ENCODE data around the gene FNIP2.
"Not testable (repeated sequence)": the region's sequence is repeated elsewhere in the genome, so short reads cannot be mapped to it uniquely, and the experiment has no call there.

The FNIP2 gene

DNA sequence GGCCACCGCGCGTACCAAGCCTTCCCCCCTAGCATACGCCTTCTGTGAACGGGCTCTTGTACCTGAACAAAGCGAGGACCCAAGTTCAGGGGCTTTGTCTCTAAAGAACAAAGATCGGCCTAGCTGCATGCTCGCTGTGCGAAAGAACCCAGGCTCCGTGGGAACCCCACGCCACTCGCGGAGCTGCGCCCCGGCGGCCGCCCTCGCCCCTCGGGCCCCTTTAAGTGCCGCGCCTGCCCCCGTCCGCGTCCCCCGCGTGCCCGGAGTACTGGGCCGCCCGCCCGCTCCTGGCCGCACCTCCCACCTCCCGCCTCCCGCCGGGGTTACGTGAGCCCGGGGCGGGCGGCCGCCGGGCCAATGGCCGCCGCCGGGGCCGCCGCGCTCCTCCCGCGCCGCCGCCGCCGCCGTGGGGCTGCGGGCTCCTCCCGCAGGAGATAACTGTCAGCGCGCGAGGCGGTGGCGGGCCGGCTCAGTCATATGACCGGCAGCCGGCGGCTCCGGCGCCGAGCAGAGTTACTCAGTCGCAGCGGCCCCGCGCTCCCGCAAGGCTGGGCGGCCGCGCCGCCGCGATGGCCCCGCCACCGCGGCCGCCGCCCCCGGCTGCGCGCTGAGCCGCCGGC lies at the start of gene FNIP2:
Gene FNIP2 (plus strand): TSS at position 472 of the 620 bp plus-strand sequence. CDS start 187 bp downstream, outside the sequence.
- DNase-seq = peak; percentile 5

- no peak for DNase-seq
Observed at GRCh38 chr4:158721680-158722079, 47.1 kb upstream of the FNIP2 start.

GRCh38 chr4:158722291-158722916 lies 46.4 kb upstream of the FNIP2 start:
- DNase-seq = no peak

DNA sequence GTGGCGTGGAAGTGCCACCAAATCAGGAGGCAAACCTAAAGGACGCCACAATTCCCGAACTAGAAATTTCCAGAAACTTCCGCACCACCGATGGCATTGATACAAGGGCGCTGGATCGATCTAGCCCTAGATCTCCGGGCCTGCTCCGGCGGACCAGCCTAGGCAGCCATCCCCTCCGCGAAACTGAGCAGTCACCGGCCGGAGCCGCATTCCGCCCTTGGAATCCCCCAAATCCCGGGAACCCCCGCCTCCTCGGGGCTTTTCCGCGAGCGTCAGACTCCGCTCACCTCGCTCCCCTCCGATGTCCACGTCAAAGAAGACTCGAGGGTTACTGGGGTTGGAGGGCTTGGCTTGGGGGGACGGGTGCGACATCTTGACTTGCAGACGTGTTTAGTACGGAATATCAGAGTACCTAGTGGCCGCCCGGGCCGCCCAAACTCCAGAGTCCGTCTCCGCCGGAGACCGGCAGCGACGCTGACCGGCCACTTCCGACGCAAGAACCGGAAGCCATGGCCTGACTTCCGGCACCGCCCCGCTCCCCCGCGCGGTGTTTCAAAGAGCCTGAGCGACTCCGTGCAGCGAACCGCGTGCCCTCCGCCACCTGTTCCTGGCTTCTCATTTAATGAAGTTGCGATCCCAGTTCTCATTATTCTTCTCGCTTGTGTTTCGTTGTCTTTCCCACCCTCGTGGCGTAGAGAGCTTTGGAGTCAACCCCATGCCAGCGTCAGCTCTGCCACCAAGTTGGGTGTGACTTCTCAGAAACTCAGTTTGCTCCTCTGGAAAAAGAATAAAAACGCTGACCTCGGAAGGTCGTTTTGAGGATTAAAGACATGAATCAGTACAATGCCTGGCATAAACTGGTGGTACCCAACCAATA lies 45.7 kb upstream of the FNIP2 start, which contains the start of gene PPID:
Gene PPID (minus strand): TSS at position 480 of the 877 bp plus-strand sequence. CDS start 108 bp downstream, at position 372.
- peak; percentile 72 for DNase-seq

DNA sequence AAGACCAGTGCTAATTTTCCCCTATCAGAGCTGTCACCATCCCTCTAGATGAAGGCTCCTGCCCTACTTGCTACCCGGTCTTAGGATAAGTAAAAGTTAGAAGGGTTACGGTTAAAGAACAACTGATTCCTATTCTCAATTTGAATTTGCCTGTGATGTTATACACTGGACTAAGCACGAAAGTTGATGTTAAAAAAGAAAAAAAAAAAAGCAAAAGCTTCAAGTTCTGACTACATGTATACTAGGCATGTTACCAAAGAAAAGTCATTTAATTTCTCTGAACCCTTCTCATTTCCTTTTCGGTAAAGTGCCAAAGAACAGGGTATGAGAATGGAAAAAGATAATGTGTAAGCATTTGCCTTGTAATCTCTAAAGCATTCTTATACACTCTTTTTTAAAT lies 44.2 kb upstream of the FNIP2 start:
- no peak for DNase-seq

DNA sequence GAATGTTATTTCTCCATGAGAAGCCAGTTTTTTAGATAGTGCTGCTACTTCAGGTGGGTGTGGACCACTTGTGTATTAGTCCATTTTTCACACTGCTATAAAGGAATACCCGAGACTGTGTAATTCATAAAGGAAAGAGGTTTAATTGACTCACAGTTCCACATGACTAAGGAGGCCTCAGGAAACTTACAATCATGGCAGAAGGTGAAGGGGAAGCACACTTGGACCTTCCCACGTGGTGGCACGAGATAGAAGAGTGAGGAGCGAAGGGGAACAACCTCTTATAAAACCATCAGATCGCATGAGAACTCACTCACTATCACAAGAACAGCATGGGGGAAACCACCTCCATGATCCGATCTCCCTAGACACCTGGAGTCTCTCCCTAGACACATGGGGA lies 42.2 kb upstream of the FNIP2 start:
- DNase-seq = no peak

DNA sequence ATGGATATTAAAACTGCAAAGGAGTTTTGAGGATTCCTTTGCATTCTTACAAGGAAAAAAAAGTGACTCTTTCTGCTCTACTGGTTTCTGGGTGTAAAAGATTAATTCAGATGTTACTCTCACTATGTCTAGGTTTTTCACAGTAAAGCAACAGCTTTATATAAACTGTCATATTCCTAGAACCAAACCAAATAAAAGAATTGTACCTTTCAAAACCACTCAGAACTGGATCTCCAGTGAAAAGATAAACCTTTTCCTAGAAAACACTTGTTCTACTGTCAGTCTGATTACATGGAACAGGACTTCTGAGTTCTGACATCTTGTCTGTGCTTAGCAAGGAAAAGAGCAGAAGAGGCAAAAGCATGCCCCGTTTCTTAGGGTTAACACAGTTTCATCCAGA lies 40.6 kb upstream of the FNIP2 start:
- no peak for DNase-seq

DNA sequence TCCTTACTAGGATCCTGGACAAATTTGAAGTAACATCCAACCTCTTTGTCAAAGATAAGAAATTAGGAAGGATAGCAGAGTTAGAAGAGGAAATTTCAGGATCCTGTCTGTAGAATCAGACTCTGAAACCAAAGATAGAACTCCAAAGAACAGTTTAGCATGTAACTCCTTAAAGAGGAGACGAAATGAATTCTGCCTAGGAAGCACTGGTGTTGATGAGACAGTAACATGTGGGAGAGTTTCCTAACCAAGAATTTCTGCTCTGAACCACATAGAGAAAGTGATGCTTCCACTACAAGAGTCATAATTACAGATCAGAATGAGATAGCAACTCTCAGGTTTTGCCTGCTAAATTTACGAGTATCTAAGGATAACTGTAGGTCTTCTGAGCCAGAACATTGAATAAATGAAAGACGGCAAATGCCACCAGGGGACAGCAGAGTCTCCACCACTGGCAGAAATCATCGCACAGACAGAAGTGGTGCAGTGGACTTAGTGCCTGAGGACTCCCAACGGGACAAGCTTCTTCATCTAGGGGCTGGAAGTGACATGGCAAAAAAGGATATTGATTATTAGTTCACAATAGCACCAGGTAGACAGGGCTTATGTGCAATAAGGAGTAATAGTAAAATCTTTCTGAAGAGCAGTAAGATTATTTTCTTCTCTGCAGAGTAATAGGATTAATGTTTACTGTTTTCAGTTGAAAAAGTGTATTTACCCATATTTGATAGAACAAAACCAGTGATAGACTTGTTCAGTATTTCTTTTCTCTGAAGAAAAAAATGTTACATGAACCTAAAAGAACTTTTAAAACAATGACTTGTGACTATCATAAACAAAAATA lies 38.9 kb upstream of the FNIP2 start:
- no peak for DNase-seq

- no peak for DNase-seq
Observed at GRCh38 chr4:158738866-158739265, 30.0 kb upstream of the FNIP2 start.

GRCh38 chr4:158739600-158739999 lies 29.2 kb upstream of the FNIP2 start:
- DNase-seq = no peak

- DNase-seq = no peak
Observed at GRCh38 chr4:158741326-158742021, 27.4 kb upstream of the FNIP2 start.

DNA sequence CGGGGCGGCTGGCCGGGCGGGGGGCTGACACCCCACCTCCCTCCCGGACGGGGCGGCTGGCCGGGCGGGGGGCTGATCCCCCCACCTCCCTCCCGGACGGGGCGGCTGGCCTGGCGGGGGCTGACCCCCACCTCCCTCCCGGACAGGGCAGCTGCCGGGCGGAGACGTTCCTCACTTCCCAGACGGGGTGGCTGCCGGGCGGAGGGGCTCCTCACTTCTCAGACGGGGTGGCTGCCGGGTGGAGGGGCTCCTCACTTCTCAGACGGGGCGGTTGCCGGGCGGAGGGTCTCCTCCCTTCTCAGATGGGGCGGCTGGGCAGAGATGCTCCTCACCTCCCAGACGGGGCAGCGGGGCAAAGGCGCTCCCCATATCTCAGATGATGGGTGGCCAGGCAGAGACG lies 22.3 kb upstream of the FNIP2 start:
- not testable (repeated sequence) for DNase-seq

GRCh38 chr4:158750379-158750778 lies 18.4 kb upstream of the FNIP2 start:
- no peak for DNase-seq

DNA sequence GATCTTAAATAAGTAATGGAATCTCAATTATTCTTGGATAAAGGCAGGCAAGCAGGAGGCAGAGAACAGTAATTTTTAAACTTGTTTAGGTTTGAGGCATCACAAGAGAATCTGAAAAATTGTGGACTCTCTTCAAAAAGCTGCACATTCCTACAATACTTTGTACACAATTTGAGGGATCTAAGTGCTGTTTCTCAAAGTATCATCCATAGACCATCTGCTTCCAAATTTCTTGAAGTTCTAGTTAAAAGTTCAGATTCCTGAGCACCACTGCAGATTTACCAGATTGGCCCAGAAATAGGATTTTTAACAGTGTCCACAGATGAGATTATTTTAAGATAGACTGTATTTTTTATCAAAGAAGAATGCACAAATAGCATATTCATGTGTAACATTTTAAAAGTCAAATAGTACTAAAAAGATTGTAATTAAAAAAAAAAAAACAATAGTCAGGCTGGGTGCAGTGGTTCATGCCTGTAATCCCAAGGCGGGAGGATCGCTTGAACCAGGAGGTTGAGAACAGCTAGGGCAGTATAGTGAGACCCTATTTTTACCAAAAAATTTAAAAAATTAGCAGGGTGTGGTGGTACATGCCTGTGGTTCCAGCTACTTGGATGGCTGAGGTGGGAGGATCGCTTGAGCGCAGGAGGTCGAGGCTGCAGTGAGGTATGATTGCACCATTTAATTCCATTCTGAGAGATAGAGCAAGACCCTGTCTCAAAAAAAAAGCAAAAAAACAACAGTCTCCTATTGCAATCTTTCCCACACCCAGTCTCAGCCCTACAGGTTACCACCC lies 14.2 kb upstream of the FNIP2 start:
- DNase-seq = no peak

DNA sequence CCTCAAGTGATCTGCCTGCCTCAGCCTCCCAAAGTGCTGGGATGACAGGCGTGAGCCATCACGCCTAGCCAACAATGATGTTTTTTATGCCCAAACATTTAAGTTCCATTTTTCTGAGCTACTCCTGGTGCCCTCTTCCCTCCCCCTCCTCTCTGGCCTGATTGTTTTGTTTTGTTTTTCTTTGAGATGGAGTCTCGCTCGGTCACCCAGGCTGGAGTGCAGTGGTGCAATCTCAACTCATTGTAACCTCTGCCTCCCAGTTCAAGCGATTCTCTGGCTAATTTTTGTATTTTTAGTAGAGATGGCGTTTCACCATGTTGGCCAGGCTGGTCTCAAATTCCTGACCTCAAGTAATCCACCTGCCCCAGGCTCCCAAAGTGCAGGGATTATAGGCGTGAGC lies 13.0 kb upstream of the FNIP2 start:
- not testable (repeated sequence) for DNase-seq

- DNase-seq = no peak
Observed at GRCh38 chr4:158756588-158756987, 12.2 kb upstream of the FNIP2 start.

- no peak for DNase-seq
Observed at GRCh38 chr4:158758142-158758541, 10.7 kb upstream of the FNIP2 start.

- no peak for DNase-seq
Observed at GRCh38 chr4:158758703-158759102, 10.1 kb upstream of the FNIP2 start.

GRCh38 chr4:158759539-158759938 lies 9.3 kb upstream of the FNIP2 start:
- DNase-seq = not testable (repeated sequence)

DNA sequence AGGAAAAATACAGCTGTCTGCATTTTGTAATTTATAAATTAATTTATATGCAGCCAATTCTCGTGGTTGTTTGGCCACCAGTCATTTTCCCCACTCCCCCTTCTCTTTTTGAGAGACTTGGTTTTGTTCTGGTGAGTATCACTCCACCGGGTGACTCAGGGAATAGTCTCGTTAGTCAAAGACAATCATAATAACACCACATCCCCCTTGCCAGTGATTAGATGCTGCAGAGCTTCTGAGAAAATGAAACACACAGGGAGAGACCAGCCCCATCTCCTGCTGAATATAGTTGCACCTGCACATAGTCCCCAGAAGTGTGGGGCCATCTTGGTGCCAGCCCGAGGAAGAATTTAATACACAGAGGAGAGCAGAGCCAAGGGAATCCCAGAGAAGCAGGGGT lies 8.0 kb upstream of the FNIP2 start:
- no peak for DNase-seq

DNA sequence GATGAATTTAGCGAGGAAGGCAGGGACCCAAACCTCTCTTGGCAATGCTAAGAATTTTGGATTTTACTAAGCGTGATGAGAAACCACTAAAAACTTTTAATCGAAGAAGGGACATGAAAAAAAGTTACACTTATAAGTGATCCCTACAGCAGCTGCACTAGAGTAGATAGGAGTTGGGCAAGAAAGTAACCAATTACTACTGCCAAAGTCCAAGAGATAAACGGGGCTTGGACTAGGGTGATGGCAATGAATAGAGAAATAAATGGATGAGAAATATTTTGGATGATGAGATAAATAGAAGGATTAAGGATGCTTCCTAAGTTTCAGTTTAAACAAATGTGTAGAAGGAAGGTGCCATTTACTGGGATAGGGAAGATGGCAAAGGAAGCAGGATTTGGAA lies 6.3 kb upstream of the FNIP2 start:
- DNase-seq = no peak

Measured in cortex of kidney (tissue), 1 donor.